Upper lobe of right lung (tissue), 1 donor: ENCODE data around the gene UFM1. TPM values are rescaled to one million over a fixed set of nuclear protein-coding genes. Genes with fewer than 3 reads are reported as not detected.

Experiments
- ATAC-seq: fragments of 200-7000 bp; cut with Tn5 transposase; one replicate; pipeline ENCODE4 v1.9.1; 2020; ENCODE audit warnings: mild to moderate bottlenecking, moderate library complexity
- DNase-seq: peaks from one replicate; pipeline ENCODE4 v3.0.0-alpha.2; 2020
- H3K27ac ChIP-seq: fragments of 200-600 bp; one replicate; pipeline ENCODE4 v1.8.0; 2022
- H3K27me3 ChIP-seq: fragments of 200-600 bp; one replicate; pipeline ENCODE4 v1.8.0; 2022; ENCODE audit warnings: mild to moderate bottlenecking
- H3K36me3 ChIP-seq: fragments of 200-600 bp; one replicate; pipeline ENCODE4 v1.8.0; 2022
- H3K4me1 ChIP-seq: fragments of 200-600 bp; one replicate; pipeline ENCODE4 v1.8.0; 2022
- H3K4me3 ChIP-seq: fragments of 200-600 bp; one replicate; pipeline ENCODE4 v1.8.0; 2022; ENCODE audit warnings: mild to moderate bottlenecking
- H3K9me3 ChIP-seq: fragments of 200-600 bp; one replicate; pipeline ENCODE4 v1.8.0; 2022
- CTCF ChIP-seq: fragments of 200-600 bp; IDR thresholded peaks from one replicate; pipeline ENCODE4 v1.8.0; 2022; ENCODE audit warnings: antibody characterized with exemption
- intact Hi-C: fragments of 100-400 bp; cut with DNase I; formaldehyde crosslinking; loops from one replicate; pipeline ENCODE4 v1.11.0; 2022
- total RNA-seq: library from RNA; stranded (reverse); fragmentation: NEBNext Ultra II Directional; extraction: Animal tissue kit (Norgen Biotek cat#: 25700); gene quantifications from one replicate; pipeline ENCODE4 v1.2.1, GENCODE V29; 2021
- donor health status: DM: no; HTN: yes; CAD: no; lungs with severe emphysema.

Gene UFM1
- total RNA-seq, 1 donor from 2014 or later, result 60.5 TPM

- no peak overlapping the region for H3K4me3 ChIP-seq
- no peaks in the 10 kb centered on the region for H3K27me3 ChIP-seq
- no peaks in the 10 kb centered on the region for H3K4me1 ChIP-seq
- H3K27ac ChIP-seq, result no peak overlapping the region
- DNase-seq (no peak), ATAC-seq (no peak)
- no peaks in the 10 kb centered on the region for H3K36me3 ChIP-seq
- H3K9me3 ChIP-seq, result no peaks in the 10 kb centered on the region
- intact Hi-C loops, result no loop called here
- no peak for TF ChIP-seq CTCF
Measured at GRCh38 chr13:38382946-38383345, 33.3 kb downstream of the UFM1 start.

- no peak overlapping the region for H3K4me3 ChIP-seq
- ATAC-seq (no peak), DNase-seq (no peak)
- no peaks in the 10 kb centered on the region for H3K27me3 ChIP-seq
- H3K27ac ChIP-seq, result no peak overlapping the region
- H3K4me1 ChIP-seq, result no peaks in the 10 kb centered on the region
- TF ChIP-seq CTCF, result no peak
- no peaks in the 10 kb centered on the region for H3K9me3 ChIP-seq
- no peaks in the 10 kb centered on the region for H3K36me3 ChIP-seq
- intact Hi-C loops, result no loop called here
Measured at GRCh38 chr13:38384171-38384570, 34.5 kb downstream of the UFM1 start.

GRCh38 chr13:38385153-38385891, 35.7 kb downstream of the UFM1 start:
- ATAC-seq (no peak), DNase-seq (no peak)
- Histone ChIP-seq H3K4me1 (no peaks in the 10 kb centered on the region), H3K4me3 (no peak overlapping the region), H3K27me3 (no peaks in the 10 kb centered on the region), H3K9me3 (no peaks in the 10 kb centered on the region), H3K36me3 (no peaks in the 10 kb centered on the region), H3K27ac (no peak overlapping the region)
- intact Hi-C loops, result no loop called here
- no peak for TF ChIP-seq CTCF

GRCh38 chr13:38386421-38386820, 36.8 kb downstream of the UFM1 start:
- no peak for ATAC-seq
- H3K27me3 ChIP-seq, result no peaks in the 10 kb centered on the region
- no peak for DNase-seq
- H3K4me3 ChIP-seq, result no peak overlapping the region
- H3K4me1 ChIP-seq, result no peaks in the 10 kb centered on the region
- H3K36me3 ChIP-seq, result no peaks in the 10 kb centered on the region
- intact Hi-C loops, result no loop called here
- no peaks in the 10 kb centered on the region for H3K9me3 ChIP-seq
- no peak overlapping the region for H3K27ac ChIP-seq
- TF ChIP-seq CTCF, result no peak

- no peak overlapping the region for H3K4me3 ChIP-seq
- intact Hi-C loops, result no loop called here
- H3K36me3 ChIP-seq, result no peaks in the 10 kb centered on the region
- no peak for ATAC-seq
- H3K9me3 ChIP-seq, result no peaks in the 10 kb centered on the region
- H3K27ac ChIP-seq, result no peak overlapping the region
- H3K4me1 ChIP-seq, result no peaks in the 10 kb centered on the region
- no peak for DNase-seq
- no peaks in the 10 kb centered on the region for H3K27me3 ChIP-seq
- TF ChIP-seq CTCF, result no peak
Measured at GRCh38 chr13:38391341-38391740, 41.7 kb downstream of the UFM1 start.
